NCI-H526 treated with DMSO at 0.1 percent for 48 hours (cell line): Measurements from ENCODE around the gene TAOK2.

Source experiments
- DNase-seq: peaks from one replicate; lab custom pipeline; 2025; lab: John Stamatoyannopoulos, UW

TAOK2 gene

DNA sequence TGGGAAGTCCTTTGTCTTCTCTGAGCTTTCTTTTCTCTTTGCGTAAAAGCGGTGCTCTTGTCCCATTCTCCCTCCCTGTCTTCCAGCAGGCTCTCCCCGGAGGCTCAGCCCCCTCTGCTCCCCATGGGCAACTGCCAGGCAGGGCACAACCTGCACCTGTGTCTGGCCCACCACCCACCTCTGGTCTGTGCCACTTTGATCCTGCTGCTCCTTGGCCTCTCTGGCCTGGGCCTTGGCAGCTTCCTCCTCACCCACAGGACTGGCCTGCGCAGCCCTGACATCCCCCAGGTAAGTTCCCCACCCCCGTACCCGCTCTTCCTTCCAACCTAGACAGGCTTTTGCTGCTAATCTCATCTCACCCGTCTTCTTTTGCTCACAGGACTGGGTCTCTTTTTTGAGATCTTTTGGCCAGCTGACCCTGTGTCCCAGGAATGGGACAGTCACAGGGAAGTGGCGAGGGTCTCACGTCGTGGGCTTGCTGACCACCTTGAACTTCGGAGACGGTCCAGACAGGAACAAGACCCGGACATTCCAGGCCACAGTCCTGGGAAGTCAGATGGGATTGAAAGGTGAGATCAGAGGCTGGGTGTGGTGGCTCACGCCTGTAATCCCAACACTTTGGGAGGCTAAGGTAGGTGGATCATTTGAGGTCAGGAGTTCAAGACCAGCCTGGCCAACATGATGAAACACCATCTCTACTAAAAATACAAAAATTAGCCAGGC lies 10.5 kb upstream of the TAOK2 start:
- no peak for DNase-seq

DNA sequence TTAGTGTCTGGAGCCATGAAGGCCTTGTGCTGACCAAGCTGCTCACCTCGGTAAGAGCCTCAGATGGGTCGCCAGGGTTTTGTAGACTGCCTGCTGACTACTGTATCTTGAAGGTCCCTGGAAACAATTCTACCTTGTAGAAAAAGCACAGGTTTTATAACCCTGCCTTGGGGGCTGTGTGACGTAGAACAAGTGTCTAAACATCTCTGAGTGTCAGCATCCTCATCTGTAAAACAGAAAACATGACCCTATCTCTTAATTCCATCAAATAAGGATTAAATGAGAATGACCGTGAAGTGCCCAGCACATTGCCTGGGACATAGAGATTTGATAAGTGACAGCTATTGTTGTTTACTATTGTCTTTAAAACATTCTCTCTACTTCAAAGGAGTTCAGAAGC lies 5.5 kb upstream of the TAOK2 start:
- no peak for DNase-seq

DNA sequence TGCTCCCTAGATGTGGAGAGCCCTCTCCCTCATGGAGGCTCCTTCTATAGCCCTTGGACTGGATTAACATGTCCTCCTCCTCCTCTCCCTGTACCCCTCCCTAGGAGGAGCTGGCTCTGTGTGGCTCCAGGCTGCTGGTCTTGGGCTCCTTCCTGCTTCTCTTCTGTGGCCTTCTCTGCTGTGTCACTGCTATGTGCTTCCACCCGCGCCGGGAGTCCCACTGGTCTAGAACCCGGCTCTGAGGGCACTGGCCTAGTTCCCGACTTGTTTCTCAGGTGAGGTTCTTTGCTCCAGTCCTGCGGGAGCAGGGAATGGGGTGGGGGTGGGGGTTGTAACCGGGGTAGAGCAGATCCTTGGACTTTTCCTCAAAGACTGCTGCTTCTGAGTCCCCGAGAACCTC lies 2.4 kb upstream of the TAOK2 start:
- no peak for DNase-seq

DNA sequence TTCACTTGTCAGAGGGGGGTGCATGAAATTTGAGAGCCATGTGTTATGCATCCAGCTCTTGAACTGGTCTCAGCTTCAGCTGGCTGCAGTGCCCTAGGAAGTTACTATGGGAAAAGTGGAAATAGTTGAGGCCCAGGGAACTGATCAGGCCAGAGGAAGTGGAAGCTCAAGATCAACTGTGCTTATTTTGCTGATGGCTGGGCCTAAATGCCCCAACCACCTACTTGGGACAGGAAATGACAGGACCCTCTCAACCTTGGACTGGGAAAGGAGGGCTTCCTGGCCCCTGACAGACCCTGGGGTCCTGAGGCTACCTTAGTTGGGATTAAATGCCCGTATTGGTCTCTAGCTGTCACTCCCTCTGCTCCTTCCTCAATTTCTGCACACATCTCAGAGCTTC lies 1.2 kb upstream of the TAOK2 start:
- no peak for DNase-seq

DNA sequence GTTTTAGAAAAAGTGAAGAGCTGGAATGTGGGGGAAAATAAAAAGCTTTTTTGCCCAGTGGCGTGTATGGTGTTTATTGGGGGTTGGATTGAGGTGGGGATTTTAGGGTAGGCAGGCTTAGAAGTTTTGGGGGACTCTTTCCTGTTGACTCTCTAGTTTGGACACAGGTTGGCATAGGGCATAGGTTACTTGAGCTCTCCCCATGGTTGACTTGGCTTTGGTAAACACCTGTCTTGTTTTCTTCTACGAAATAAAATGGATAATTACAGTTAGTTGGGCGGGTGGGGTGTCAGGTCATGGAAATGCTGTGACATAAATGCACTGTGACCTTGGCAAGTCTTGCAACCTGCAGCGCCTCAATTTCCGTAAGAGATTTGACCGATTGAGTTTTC lies 680 bp upstream of the TAOK2 start:
- DNase-seq = no peak

DNA sequence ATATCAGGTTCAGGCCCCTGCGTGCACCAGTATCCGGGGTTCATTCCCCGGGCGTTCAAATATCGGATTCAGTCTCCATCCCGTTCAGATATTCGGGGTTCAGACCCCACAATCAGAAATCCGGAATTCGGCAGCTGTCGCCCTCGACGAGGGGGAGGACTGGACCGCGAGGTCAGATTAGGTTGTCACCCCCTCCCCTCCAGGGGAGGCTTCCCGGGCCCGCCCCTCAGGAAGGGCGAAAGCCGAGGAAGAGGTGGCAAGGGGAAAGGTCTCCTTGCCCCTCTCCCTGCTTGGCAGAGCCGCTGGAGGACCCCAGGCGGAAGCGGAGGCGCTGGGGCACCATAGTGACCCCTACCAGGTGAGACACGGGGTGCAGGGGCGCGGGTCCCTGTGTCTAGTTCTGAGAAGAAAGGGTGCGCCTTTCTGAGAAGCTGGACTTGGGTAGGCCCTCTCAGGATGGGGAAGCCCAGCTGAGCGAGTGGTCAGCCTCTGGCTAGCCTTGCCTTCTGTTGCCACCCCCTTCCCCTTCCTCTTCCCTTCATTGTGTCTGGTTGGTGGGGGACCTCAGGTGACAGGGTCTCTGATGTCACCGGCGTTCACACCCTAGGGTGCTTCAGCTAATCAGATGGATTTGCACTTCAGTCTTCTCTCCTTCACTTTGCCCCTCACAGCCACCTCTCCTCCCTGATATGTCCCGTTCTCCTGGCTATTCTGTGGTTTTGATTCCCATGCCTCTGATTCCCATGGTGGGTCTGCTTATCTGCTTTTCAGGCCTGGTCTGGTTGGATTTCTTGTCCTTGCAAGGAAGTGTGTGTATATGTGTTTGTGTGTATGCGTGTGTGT lies 844 bp downstream of the TAOK2 start:
- DNase-seq = no peak

DNA sequence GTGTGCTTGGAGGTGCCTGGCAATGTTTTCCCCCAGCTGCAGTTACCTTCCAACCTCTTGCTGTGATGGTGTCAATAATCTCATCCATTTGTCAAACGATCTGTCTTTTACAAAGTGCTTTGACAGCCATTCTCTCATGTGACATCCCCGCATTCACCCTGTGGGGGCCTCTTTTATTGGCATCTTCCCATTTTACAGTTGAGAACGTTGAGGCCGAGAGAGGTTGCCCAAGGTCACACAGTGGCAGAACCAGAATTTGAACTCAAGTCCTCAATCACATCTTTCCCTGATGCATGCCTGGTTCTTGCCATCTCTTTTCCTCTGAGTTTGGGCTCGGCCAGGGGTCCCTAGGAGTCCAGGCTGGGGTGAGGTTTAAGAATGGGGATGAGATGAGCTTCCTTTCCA lies 1.5 kb downstream of the TAOK2 start:
- DNase-seq = no peak

DNA sequence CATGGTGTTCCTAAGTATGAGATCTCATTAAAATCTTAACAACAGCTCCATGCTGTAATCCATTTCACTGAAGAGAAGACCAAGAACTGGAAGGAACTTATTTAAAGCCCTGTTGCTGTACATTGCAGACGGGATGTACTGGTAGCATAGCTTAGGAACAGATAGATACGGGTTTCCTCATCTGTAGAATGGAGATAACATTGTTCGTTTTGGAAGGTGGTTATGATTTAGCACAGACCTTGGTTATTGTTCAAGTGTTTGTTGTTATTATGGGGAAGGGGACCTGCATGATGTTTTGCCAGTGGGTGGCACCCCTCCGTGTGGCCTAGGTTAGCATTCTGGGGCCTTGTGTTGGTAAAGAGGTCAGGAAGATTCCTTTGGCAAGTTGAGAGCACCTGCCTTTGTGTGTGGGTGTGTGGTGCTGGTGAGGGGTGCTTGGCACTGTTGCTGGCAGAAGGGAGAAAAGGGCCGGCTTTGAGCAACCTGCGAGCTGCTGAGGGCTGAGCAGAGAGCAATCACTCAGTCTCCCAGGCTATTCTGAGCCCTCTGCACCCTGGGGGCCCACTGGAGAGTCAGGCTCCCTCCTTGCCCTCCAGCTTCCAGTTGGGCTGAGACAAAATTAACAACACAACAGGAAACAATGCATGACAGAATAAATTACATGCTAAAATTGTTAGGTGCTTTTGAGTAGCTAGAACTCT lies 2.3 kb downstream of the TAOK2 start:
- DNase-seq = no peak

DNA sequence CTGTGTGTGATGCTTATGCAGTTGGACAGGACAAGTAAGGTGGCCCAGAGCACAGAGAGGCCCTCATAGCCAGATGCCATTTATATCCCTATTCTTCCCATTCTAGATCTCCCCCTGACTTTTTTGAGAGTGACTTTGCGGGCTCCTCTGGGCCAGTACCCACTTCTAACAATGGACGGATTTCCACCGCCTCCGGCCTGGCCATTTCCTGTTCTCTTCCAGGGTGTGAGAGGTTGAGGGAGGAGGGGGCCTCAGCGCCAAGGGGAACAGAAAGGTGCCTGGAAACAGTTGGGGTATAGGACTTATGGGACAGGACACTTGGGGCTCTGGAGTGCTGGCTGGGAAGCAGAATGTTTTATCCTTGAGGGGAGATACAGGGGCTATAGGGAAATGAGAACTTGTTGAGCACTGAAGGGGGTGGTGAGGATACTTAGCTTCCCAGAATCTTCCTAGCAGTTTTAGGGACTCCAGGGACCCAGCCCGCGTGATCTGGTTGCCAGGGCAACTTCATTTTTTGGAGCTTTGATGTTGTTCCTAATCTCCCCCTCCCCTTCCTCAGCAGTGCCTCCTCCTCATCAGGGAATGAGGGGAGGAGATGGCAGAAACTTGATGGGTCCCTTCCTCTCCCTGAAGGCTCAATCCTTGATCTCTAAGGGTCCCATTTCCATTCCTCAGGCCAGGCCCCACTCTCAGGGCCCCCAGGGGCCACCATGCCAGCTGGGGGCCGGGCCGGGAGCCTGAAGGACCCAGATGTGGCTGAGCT lies 3.6 kb downstream of the TAOK2 start:
- no peak for DNase-seq

DNA sequence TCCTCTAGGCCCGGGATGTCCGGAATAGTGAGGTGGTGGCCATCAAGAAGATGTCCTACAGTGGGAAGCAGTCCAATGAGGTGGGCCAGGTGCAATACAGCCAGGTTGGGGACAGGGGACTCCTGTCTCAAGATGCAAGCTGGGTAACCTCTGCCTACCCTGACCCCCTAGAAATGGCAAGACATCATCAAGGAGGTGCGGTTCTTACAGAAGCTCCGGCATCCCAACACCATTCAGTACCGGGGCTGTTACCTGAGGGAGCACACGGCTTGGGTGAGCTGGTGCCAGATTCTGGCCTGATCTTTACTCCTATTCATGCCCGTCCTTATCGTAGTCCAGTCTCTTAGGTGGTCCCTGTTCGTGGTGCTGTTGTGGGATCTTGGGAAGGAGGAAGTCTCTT lies 4.4 kb downstream of the TAOK2 start:
- DNase-seq = no peak

DNA sequence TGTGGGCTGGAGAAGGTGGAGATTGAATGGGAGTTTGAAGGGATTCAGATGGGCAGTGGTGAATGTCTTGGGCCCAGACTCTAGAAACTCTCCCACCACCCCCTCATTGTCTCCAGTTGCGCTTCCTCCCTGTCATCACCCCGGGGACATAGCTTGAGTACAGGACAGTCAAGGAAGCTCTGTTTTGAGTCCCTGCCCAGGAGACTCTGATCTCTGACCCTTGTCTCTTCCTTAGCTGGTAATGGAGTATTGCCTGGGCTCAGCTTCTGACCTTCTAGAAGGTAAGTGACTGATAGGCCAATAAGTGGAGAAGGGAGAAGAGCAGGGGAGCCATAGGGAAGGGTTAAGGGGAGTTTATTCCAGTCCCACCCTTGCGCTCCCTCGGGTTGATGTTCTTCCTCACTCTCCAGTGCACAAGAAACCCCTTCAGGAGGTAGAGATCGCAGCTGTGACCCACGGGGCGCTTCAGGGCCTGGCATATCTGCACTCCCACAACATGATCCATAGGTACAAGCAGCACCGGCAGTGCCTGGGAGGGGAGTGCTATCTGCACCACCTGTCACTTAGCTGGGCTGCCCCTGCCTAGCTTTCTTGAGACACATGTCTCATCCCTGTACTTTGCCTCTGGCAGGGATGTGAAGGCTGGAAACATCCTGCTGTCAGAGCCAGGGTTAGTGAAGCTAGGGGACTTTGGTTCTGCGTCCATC lies 5.0 kb downstream of the TAOK2 start:
- DNase-seq = no peak

DNA sequence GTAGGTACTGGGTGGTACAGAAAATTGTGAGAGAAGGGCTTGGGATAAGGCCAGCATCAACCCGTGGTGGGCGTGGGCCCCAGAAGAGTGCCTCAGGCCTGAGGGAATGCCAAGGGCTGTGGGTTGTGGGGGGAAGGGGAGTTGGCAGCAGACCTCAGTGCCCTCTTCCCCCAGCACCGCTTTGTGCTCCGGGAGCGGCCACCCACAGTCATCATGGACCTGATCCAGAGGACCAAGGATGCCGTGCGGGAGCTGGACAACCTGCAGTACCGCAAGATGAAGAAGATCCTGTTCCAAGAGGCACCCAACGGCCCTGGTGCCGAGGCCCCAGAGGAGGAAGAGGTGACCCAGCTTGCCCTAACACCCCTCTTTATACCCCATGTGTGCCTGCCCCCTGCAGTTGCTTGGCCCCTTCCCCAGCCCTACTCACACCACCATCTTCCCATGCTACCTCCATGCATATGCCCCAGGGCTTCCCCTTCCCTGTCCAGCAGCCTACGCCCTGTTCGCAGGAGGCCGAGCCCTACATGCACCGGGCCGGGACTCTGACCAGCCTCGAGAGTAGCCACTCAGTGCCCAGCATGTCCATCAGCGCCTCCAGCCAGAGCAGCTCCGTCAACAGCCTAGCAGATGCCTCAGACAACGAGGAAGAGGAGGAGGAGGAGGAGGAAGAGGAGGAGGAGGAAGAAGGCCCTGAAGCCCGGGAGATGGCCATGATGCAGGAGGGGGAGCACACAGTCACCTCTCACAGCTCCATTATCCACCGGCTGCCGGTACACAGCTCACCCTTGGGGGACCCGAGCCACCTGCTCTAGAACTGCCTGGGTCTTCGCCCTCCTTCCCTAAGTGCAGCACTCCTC lies 9.1 kb downstream of the TAOK2 start:
- no peak for DNase-seq

DNA sequence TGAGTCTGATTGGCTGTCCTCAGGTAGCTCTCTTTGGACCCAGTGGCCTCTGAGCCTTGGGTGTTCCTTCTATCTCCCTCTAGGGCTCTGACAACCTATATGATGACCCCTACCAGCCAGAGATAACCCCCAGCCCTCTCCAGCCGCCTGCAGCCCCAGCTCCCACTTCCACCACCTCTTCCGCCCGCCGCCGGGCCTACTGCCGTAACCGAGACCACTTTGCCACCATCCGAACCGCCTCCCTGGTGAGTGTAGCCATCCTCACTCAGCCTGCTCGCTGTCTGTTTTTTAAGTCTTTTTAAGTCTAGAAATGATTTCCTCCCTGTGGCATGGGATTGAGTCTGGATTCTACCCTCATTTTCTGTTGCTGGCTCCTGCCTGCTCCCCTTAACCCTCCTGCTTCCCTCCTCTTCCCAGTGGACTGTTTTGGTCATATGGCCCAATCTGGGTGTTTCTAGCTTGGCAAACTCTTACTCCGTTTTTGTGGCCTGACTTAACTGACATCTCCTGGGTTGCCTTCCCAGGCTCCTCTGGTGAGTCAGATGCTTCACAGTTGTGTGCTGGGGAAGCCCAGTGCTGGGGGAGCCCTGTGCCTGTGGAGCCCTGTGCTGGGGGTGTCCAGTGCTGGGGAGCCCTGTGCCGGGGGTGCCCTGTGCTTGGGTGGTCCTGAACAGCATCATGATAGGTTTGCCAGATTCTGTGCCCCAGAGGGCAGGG lies 9.9 kb downstream of the TAOK2 start:
- DNase-seq = no peak

DNA sequence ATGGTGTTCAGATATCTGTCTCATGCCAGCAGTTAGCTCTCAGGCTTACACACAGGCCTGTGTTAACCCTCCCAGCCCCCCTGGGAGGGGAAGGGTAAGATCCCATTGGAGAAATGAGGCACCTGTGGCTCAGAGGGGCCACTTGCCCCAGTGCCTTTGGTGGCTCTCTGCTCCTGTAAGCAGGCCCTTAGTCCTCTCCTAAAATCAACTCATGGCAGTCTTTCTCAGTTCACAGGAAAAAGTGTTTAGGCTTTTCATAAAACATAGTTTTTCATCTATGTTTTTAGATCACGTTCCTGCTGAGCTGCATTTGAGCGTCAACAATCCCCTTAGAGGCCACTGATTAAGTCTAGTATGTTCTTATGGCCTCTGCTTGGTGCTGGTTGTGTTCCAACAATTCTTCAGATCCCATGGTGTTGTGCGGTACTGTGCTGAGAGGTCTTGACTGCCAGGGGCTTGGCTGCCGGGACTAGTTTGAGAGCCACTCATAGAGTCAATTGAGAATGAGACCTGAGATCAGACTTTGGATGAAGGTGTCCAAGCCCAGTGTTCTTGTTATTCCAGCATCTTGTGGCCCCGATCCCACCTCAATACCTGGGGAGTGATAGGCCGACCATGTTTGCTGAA lies 10.6 kb downstream of the TAOK2 start:
- DNase-seq = no peak

DNA sequence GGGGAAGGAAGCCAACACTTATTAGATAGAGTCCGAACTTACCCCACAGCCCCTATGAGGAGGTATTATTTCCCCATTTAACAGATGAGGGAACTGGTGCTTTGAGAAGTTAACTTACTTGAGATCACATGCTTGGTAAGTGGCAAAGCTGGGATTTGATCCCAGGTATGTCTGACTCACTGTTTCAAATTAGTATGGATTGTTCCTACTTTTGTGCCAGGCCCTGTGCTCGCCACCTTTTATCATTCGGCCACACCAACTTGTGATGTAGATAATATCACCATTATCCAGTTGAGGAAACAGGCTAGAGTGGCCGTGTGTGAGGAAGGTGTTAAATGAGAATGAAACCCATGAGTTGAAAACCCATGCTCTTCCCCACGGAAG lies 11.1 kb downstream of the TAOK2 start:
- DNase-seq = no peak

DNA sequence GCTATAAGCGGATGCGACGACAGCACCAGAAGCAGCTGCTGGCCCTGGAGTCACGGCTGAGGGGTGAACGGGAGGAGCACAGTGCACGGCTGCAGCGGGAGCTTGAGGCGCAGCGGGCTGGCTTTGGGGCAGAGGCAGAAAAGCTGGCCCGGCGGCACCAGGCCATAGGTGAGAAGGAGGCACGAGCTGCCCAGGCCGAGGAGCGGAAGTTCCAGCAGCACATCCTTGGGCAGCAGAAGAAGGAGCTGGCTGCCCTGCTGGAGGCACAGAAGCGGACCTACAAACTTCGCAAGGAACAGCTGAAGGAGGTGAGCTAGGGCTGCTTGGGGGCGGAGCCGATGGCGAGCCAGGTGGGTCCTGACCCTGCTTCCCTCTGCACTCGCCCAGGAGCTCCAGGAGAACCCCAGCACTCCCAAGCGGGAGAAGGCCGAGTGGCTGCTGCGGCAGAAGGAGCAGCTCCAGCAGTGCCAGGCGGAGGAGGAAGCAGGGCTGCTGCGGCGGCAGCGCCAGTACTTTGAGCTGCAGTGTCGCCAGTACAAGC lies 11.7 kb downstream of the TAOK2 start:
- no peak for DNase-seq

DNA sequence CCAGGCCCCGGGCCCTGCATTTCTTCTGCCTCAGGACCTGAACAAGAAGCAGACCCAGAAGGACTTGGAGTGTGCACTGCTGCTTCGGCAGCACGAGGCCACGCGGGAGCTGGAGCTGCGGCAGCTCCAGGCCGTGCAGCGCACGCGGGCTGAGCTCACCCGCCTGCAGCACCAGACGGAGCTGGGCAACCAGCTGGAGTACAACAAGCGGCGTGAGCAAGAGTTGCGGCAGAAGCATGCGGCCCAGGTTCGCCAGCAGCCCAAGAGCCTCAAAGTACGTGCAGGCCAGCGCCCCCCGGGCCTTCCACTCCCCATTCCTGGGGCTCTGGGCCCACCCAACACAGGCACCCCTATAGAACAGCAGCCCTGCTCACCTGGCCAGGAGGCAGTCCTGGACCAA lies 12.6 kb downstream of the TAOK2 start:
- no peak for DNase-seq

DNA sequence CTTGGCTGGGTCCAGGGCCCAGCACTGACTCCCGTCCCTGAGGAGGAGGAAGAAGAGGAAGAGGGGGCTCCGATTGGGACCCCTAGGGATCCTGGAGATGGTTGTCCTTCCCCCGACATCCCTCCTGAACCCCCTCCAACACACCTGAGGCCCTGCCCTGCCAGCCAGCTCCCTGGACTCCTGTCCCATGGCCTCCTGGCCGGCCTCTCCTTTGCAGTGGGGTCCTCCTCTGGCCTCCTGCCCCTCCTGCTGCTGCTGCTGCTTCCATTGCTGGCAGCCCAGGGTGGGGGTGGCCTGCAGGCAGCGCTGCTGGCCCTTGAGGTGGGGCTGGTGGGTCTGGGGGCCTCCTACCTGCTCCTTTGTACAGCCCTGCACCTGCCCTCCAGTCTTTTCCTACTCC lies 13.3 kb downstream of the TAOK2 start:
- DNase-seq = no peak

DNA sequence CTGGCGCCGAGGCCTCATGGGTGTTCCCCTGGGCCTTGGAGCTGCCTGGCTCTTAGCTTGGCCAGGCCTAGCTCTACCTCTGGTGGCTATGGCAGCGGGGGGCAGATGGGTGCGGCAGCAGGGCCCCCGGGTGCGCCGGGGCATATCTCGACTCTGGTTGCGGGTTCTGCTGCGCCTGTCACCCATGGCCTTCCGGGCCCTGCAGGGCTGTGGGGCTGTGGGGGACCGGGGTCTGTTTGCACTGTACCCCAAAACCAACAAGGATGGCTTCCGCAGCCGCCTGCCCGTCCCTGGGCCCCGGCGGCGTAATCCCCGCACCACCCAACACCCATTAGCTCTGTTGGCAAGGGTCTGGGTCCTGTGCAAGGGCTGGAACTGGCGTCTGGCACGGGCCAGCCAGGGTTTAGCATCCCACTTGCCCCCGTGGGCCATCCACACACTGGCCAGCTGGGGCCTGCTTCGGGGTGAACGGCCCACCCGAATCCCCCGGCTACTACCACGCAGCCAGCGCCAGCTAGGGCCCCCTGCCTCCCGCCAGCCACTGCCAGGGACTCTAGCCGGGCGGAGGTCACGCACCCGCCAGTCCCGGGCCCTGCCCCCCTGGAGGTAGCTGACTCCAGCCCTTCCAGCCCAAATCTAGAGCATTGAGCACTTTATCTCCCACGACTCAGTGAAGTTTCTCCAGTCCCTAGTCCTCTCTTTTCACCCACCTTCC lies 13.9 kb downstream of the TAOK2 start:
- DNase-seq = no peak
